CD4-positive, alpha-beta T cell (primary cell): ENCODE results near the gene FHOD1. TPM values are rescaled to one million over a fixed set of nuclear protein-coding genes. Genes with fewer than 3 reads are reported as not detected.

Experiments used
- ATAC-seq: fragments of 200-7000 bp; cut with Tn5 transposase; one replicate; pipeline ENCODE4 v1.10.0; 2022; ENCODE audit warnings: mild to moderate bottlenecking; ENCODE audit not compliant: poor library complexity
- CTCF ChIA-PET: fragments of 350-600 bp; sonication (Branson Sonifier 250); formaldehyde crosslinking; loops from one replicate; lab custom pipeline; 2021; ENCODE audit warnings: antibody characterized with exemption, inconsistent platforms; lab: Charles Lee
- POLR2A ChIA-PET: fragments of 350-600 bp; sonication (Branson Sonifier 250); formaldehyde crosslinking; loops from one replicate; lab custom pipeline; 2021; ENCODE audit warnings: antibody characterized with exemption, inconsistent platforms; lab: Charles Lee
- DNase-seq, 14 experiments: peaks; one replicate each; pipeline ENCODE4 v3.0.0-alpha.2; 2013 to 2020; ENCODE audit warnings: mixed read lengths in 2 of 14
- H3K27ac ChIP-seq, 2 donors: one replicate each; pipeline versions ENCODE4 v1.5.1 to v1.7.0; 2013; ENCODE audit warnings: low read length in 2 of 2, low read depth in 1 of 2, mild to moderate bottlenecking in 1 of 2
- H3K27me3 ChIP-seq, 2 experiments: 1 replicate in 1 of 2; 2 replicates in 1 of 2; pipeline versions ENCODE4 v1.6.1 to v1.7.0; 2013; ENCODE audit warnings: low read length in 2 of 2, control low read depth in 1 of 2, mild to moderate bottlenecking in 1 of 2, moderate library complexity in 1 of 2; ENCODE audit not compliant: insufficient read depth in 2 of 2, control insufficient read depth in 1 of 2
- H3K36me3 ChIP-seq: one replicate; pipeline ENCODE4 v1.6.1; 2013; ENCODE audit warnings: low read length, control low read depth; ENCODE audit not compliant: insufficient read depth
- H3K4me1 ChIP-seq: one replicate; pipeline ENCODE4 v1.6.1; 2013; ENCODE audit warnings: low read length, control low read depth; ENCODE audit not compliant: insufficient read depth
- H3K4me3 ChIP-seq: one replicate; pipeline ENCODE4 v1.5.1; 2013; ENCODE audit warnings: mild to moderate bottlenecking, low read length, moderate library complexity
- H3K9me3 ChIP-seq, 2 experiments: 1 replicate in 1 of 2; 2 replicates in 1 of 2; pipeline versions ENCODE4 v1.6.1 to v1.7.0; 2013; ENCODE audit warnings: low read length in 2 of 2, mild to moderate bottlenecking in 2 of 2, control low read depth in 1 of 2, moderate library complexity in 1 of 2; ENCODE audit not compliant: control insufficient read depth in 1 of 2, insufficient read depth in 1 of 2
- H3K27ac Mint-ChIP-seq: one replicate; pipeline ENCODE4 v1.8.0; 2020; ENCODE audit warnings: mixed read lengths
- H3K27me3 Mint-ChIP-seq: one replicate; pipeline ENCODE4 v1.8.0; 2021; ENCODE audit warnings: mixed read lengths
- H3K36me3 Mint-ChIP-seq: one replicate; pipeline ENCODE4 v1.8.0; 2021; ENCODE audit warnings: low read depth, mixed read lengths
- H3K4me1 Mint-ChIP-seq: one replicate; pipeline ENCODE4 v1.8.0; 2021; ENCODE audit warnings: low read depth, mixed read lengths
- H3K4me3 Mint-ChIP-seq: one replicate; pipeline ENCODE4 v1.8.0; 2020; ENCODE audit warnings: mild to moderate bottlenecking, mixed read lengths
- H3K9me3 Mint-ChIP-seq: one replicate; pipeline ENCODE4 v1.8.0; 2020; ENCODE audit warnings: mixed read lengths
- CTCF ChIP-seq: fragments of 200-600 bp; IDR thresholded peaks from one replicate; pipeline ENCODE4 v1.8.0; 2022; ENCODE audit warnings: antibody characterized with exemption, mild to moderate bottlenecking
- intact Hi-C, 2 experiments: fragments of 100-400 bp; cut with DNase I in 1 of 2; cut with micrococcal nuclease in 1 of 2; formaldehyde crosslinking; loops; one replicate each; pipeline versions ENCODE4 v1.15.1 to v1.9.0; 2023 to 2025; cut with DNase I, micrococcal nuclease
- total RNA-seq, 174 experiments: library from RNA in 2 of 174; stranded (reverse) in 2 of 174; gene quantifications; one replicate each; pipeline ENCODE4 v1.2.3 and lab custom pipeline; 2021 to 2026

Gene FHOD1
- total RNA-seq, 2 experiments from 2014 or later = 21.1 to 26.0 TPM

GRCh38 chr16:67264277-67264676 lies 17.0 kb upstream of the FHOD1 start:
- Histone ChIP-seq H3K4me3 (no peak overlapping the region), H3K9me3 (no peaks in the 10 kb centered on the region), H3K27ac (no peak overlapping the region), H3K4me1 (no peaks in the 10 kb centered on the region), H3K36me3 (no peaks in the 10 kb centered on the region), H3K27me3 (peaks cover 0 to 12% of the 10 kb centered on the region in 2 experiments)
- DNase-seq (peak in 1 of 14 experiments; percentile 14), ATAC-seq (no peak)
- no peak for TF ChIP-seq CTCF
- ChIA-PET POLR2A (no interaction called here), CTCF (no interaction called here)
- Mint-ChIP-seq H3K4me1 (no peaks in the 10 kb centered on the region), H3K9me3 (no peaks in the 10 kb centered on the region), H3K27ac (no peak overlapping the region), H3K4me3 (no peak overlapping the region), H3K36me3 (no peaks in the 10 kb centered on the region), H3K27me3 (peaks cover 4% of the 10 kb centered on the region)
- intact Hi-C loops = loop anchor here (5.0 to 10.0 kb wide), 3 partner anchors 131 to 201 kb away; partner anchors contain the start of gene TPPP3 (in 1 of the 2)

GRCh38 chr16:67263201-67263600 lies 15.9 kb upstream of the FHOD1 start:
- H3K27ac Mint-ChIP-seq = no peak overlapping the region
- Histone ChIP-seq H3K27me3 (peaks cover 0 to 12% of the 10 kb centered on the region in 2 experiments), H3K4me1 (no peaks in the 10 kb centered on the region), H3K27ac (no peak overlapping the region), H3K36me3 (no peaks in the 10 kb centered on the region), H3K4me3 (no peak overlapping the region), H3K9me3 (no peaks in the 10 kb centered on the region)
- no peaks in the 10 kb centered on the region for H3K4me1 Mint-ChIP-seq
- POLR2A ChIA-PET = no interaction called here
- intact Hi-C loops = loop anchor here (5.0 to 10.0 kb wide), 3 partner anchors 132 to 202 kb away; partner anchors contain the start of gene TPPP3 (in 1 of the 2)
- TF ChIP-seq CTCF = no peak
- H3K27me3 Mint-ChIP-seq = peaks cover 4% of the 10 kb centered on the region
- H3K4me3 Mint-ChIP-seq = no peak overlapping the region
- CTCF ChIA-PET = no interaction called here
- ATAC-seq (no peak), DNase-seq (no peak)
- no peaks in the 10 kb centered on the region for H3K36me3 Mint-ChIP-seq
- no peaks in the 10 kb centered on the region for H3K9me3 Mint-ChIP-seq

GRCh38 chr16:67260426-67261063 lies 13.3 kb upstream of the FHOD1 start:
- Mint-ChIP-seq H3K9me3 (no peaks in the 10 kb centered on the region), H3K4me1 (no peaks in the 10 kb centered on the region), H3K36me3 (no peaks in the 10 kb centered on the region), H3K4me3 (no peak overlapping the region), H3K27me3 (peaks cover 12% of the 10 kb centered on the region), H3K27ac (no peak overlapping the region)
- Histone ChIP-seq H3K4me3 (no peak overlapping the region), H3K27ac (no peak overlapping the region), H3K4me1 (no peaks in the 10 kb centered on the region), H3K27me3 (peaks cover 6 to 12% of the 10 kb centered on the region in 2 experiments), H3K9me3 (no peaks in the 10 kb centered on the region), H3K36me3 (no peaks in the 10 kb centered on the region)
- POLR2A ChIA-PET = interaction anchor here (0.9 kb wide), 1 partner anchor 12 kb away, joined by 3 read pairs; the partner anchor contains the start of gene SLC9A5
- TF ChIP-seq CTCF = peak; percentile 10
- no peak for ATAC-seq
- peak in 4 of 14 experiments; percentile 24 to 47 (median 32) for DNase-seq
- intact Hi-C loops = loop anchor here (5.0 to 10.0 kb wide), 3 partner anchors 134 to 204 kb away; partner anchors contain the start of gene TPPP3 (in 1 of the 2)
- CTCF ChIA-PET = interaction anchor here (0.6 to 1.1 kb wide), 2 partner anchors 16 to 316 kb away, joined by 3 to 5 read pairs; no protein-coding TSS in a partner anchor
